ENCODE results near the gene GHSR.

- no peak for TF ChIP-seq CTCF (IDR thresholded peaks at IDR 0.05; ENCODE audit: low read depth, low read length)
- TF ChIP-seq EZH2phosphoT487 (IDR thresholded peaks at IDR 0.05; ENCODE audit: low read depth), result no peak
Observed at GRCh38 chr3:172447611-172448579, at the start of gene GHSR.

All from OCI-LY3 (cell line).